HepG2 (cell line): ENCODE data around the gene SPAG8. TPM values are rescaled to one million over a fixed set of nuclear protein-coding genes. Genes with fewer than 3 reads are reported as not detected.

Experiments
- ARHGAP35 ChIP-seq: sonication (generic); formaldehyde crosslinking; IDR thresholded peaks from 2 replicates; pipeline ENCODE4 v1.9.0; 2022; ENCODE audit warnings: mild to moderate bottlenecking, inconsistent platforms, moderate library complexity, missing genetic modification reagents, borderline replicate concordance
- ETV5 ChIP-seq: IDR thresholded peaks from 2 replicates; pipeline ENCODE4 v1.6.1; 2018; ENCODE audit warnings: missing biosample characterization, missing genetic modification reagents, inconsistent platforms, borderline replicate concordance
- HDAC6 ChIP-seq: fragments of 200-600 bp; sonication (generic); IDR thresholded peaks from 2 replicates; pipeline ENCODE4 v1.7.0; 2017; ENCODE audit warnings: mild to moderate bottlenecking, antibody characterized with exemption, low read length, low read depth
- KDM2A ChIP-seq: sonication (generic); formaldehyde crosslinking; IDR thresholded peaks from 2 replicates; pipeline ENCODE4 v1.4.0; 2020; ENCODE audit warnings: low read depth, missing genetic modification reagents, borderline replicate concordance
- KLF6 ChIP-seq: IDR thresholded peaks from 2 replicates; pipeline ENCODE4 v1.8.0; 2016; ENCODE audit warnings: missing biosample characterization, missing genetic modification reagents
- MAF1 ChIP-seq: sonication (generic); formaldehyde crosslinking; IDR thresholded peaks from 2 replicates; pipeline ENCODE4 v1.5.0; 2020; ENCODE audit warnings: missing genetic modification reagents, borderline replicate concordance
- MAZ ChIP-seq, 2 experiments: sonication (generic) in 1 of 2; formaldehyde crosslinking in 1 of 2; IDR thresholded peaks; 2 replicates each; pipeline versions ENCODE4 v1.5.0 to v1.6.1; 2012 to 2020; ENCODE audit warnings: low read depth in 2 of 2, mild to moderate bottlenecking in 2 of 2, borderline replicate concordance in 1 of 2, improper control_type of control experiment in 1 of 2, low read length in 1 of 2, missing genetic modification reagents in 1 of 2, moderate library complexity in 1 of 2
- MTF2 ChIP-seq: sonication (generic); formaldehyde crosslinking; IDR thresholded peaks from 2 replicates; pipeline ENCODE4 v1.5.0; 2020; ENCODE audit warnings: missing genetic modification reagents, borderline replicate concordance
- SMARCC2 ChIP-seq: fragments of 450-650 bp; IDR thresholded peaks from 2 replicates; pipeline ENCODE4 v1.6.1; 2017; ENCODE audit warnings: antibody characterized with exemption, mild to moderate bottlenecking
- TBL1XR1 ChIP-seq: fragments of 150-350 bp; IDR thresholded peaks from 2 replicates; pipeline ENCODE4 v1.6.1; 2014; ENCODE audit warnings: borderline replicate concordance, low read length; ENCODE audit not compliant: partially characterized antibody
- TMF1 ChIP-seq: sonication (generic); formaldehyde crosslinking; IDR thresholded peaks from 2 replicates; pipeline ENCODE4 v1.8.1; 2022; ENCODE audit warnings: low read depth, missing genetic modification reagents
- ZBTB20 ChIP-seq: sonication (generic); formaldehyde crosslinking; IDR thresholded peaks from 2 replicates; pipeline ENCODE4 v1.8.1; 2023; ENCODE audit warnings: missing genetic modification reagents, low read depth, mild to moderate bottlenecking, borderline replicate concordance
- ZBTB8A ChIP-seq: sonication (generic); formaldehyde crosslinking; IDR thresholded peaks from 2 replicates; pipeline ENCODE4 v1.4.0; 2020; ENCODE audit warnings: mild to moderate bottlenecking, low read depth, missing genetic modification reagents, borderline replicate concordance
- ZNF121 ChIP-seq: sonication (generic); formaldehyde crosslinking; IDR thresholded peaks from 2 replicates; pipeline ENCODE4 v1.5.0; 2020; ENCODE audit warnings: mild to moderate bottlenecking, missing genetic modification reagents
- ZNF256 ChIP-seq: sonication (generic); formaldehyde crosslinking; conservative IDR thresholded peaks from 2 replicates; pipeline ENCODE4 v1.4.0; 2020; ENCODE audit warnings: missing genetic modification reagents
- ZNF549 ChIP-seq: sonication (generic); formaldehyde crosslinking; IDR thresholded peaks from 2 replicates; pipeline ENCODE4 v1.5.0; 2020; ENCODE audit warnings: missing genetic modification reagents
- ZNF570 ChIP-seq: sonication (generic); formaldehyde crosslinking; IDR thresholded peaks from 2 replicates; pipeline ENCODE4 v1.4.0; 2020; ENCODE audit warnings: mild to moderate bottlenecking, missing genetic modification reagents, borderline replicate concordance
- ZNF672 ChIP-seq: sonication (generic); formaldehyde crosslinking; IDR thresholded peaks from 2 replicates; pipeline ENCODE4 v1.8.1; 2022; ENCODE audit warnings: missing genetic modification reagents
- polyA plus RNA-seq, 8 experiments: library from polyadenylated mRNA; depleted of rRNA in 3 of 8; stranded (reverse) in 7 of 8; unstranded in 1 of 8; fragments of >200 nt; fragmentation: Illumina TruSeq in 4 of 8; extraction: Trizol in 4 of 8; gene quantifications; 2 replicates each; pipeline versions ENCODE4 v1.2.1 to v1.2.3, GENCODE V29; 2011 to 2016; ENCODE audit warnings: low read depth in 4 of 8, missing spikeins in 1 of 8, mixed read lengths in 1 of 8; ENCODE audit not compliant: insufficient read depth in 1 of 8
- total RNA-seq, 5 experiments: library from RNA; depleted of rRNA; stranded (reverse); fragments of >200 nt; fragmentation: Illumina TruSeq; extraction: Trizol; gene quantifications; 2 replicates each; pipeline ENCODE4 v1.2.3, GENCODE V29; 2016; ENCODE audit warnings: low read depth in 1 of 5
- TF ChIP-seq, protein P1 (sequence below): sonication (generic); formaldehyde crosslinking; IDR thresholded peaks from 2 replicates; pipeline ENCODE4 v1.4.0; 2020; ENCODE audit warnings: missing genetic modification reagents
- TF ChIP-seq, protein P2 (sequence below): sonication (generic); formaldehyde crosslinking; IDR thresholded peaks from 2 replicates; pipeline ENCODE4 v1.5.1; 2020; ENCODE audit warnings: mild to moderate bottlenecking, missing genetic modification reagents, borderline replicate concordance

Gene SPAG8
- total and polyA plus RNA-seq, 2 of the 13 experiments (the other 11 are each of a cell fraction or from before 2014, with no cell fraction given), result 0.18 to 0.27 TPM

DNA sequence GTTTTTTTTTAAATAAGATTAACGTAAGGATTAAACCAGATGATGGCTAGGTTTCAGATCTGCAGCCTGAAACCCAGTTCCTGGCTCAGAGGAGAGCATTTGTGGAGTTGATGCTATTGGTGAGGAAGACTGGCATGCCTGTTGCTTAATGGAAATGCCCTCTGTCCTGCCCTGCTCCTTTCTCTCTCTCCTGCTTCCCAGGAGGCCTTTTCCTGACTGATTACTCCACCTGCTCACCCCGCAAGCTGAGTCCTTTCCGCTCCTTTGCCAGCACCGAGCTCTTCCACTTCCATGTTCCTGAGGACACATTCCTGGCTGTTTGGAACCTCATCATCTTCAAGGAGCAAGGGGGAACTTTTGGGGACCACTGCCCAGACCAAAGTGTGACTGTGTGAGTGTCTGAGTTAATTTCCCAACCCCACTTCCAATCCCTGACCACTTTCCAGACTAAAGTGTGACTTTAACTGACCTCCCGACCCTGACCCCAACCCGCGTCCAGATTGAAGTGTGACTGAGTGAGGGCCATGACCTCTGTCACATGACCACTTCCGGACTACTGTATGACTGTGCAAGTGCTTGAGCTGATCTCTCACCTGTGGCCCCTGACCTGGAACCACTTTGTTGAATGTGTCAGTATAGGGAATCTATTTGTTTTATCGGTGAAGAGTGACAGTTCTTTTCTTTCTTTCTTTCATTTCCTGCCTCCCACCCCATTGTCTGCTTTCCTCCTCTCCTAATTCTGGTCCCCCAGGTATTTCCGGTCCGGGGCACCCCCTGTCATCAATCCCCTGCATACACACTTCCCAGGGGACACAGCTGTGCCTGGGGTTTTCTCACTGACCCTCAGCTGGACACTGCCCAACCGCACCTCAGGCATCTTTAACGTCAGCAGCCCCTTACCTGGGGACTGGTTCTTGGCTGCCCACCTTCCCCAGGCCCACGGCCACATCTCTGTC lies 22.5 kb upstream of the SPAG8 start (continued):
- no peak for TF ChIP-seq ZNF570 (CRISPR knock-in tag)
- TF ChIP-seq, protein P1, sequence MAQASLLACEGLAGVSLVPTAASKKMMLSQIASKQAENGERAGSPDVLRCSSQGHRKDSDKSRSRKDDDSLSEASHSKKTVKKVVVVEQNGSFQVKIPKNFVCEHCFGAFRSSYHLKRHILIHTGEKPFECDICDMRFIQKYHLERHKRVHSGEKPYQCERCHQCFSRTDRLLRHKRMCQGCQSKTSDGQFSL, result no peak
- TF ChIP-seq ZNF256 (CRISPR knock-in tag), result no peak
- no peak for TF ChIP-seq MAF1
- TF ChIP-seq TMF1, result no peak
- TF ChIP-seq KDM2A (CRISPR knock-in tag), result no peak
- no peak for TF ChIP-seq KLF6
- TF ChIP-seq ZBTB8A (CRISPR knock-in tag), result no peak
- no peak for TF ChIP-seq HDAC6
- TF ChIP-seq, protein P2, sequence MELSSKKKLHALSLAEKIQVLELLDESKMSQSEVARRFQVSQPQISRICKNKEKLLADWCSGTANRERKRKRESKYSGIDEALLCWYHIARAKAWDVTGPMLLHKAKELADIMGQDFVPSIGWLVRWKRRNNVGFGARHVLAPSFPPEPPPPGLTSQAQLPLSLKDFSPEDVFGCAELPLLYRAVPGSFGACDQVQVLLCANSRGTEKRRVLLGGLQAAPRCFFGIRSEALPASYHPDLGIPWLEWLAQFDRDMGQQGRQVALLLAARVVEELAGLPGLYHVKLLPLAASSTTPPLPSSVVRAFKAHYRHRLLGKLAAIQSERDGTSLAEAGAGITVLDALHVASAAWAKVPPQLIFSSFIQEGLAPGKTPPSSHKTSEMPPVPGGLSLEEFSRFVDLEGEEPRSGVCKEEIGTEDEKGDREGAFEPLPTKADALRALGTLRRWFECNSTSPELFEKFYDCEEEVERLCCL (CRISPR knock-in tag), result no peak
- no peak for TF ChIP-seq MTF2
- peak; percentile 70; the same call in 1 of the 2 replicates for TF ChIP-seq ETV5 (CRISPR knock-in tag)
- TF ChIP-seq ZNF672 (CRISPR knock-in tag), result no peak
- no peak for TF ChIP-seq ARHGAP35 (CRISPR knock-in tag)
- TF ChIP-seq MAZ (IDR thresholded peaks at IDR 0.05; ENCODE audit: borderline replicate concordance, low read depth, low read length), result no peak
- TF ChIP-seq MAZ (CRISPR knock-in tag; IDR thresholded peaks at IDR 0.05; ENCODE audit: low read depth), result no peak
- peak; percentile 21 for TF ChIP-seq TBL1XR1
- TF ChIP-seq ZBTB20 (CRISPR knock-in tag), result no peak
- TF ChIP-seq ZNF121 (CRISPR knock-in tag), result no peak
- TF ChIP-seq SMARCC2, result no peak
- TF ChIP-seq ZNF549 (CRISPR knock-in tag), result no peak
